HepG2 (cell line): ENCODE data around the gene ERF. TPM values are rescaled to one million over a fixed set of nuclear protein-coding genes. Genes with fewer than 3 reads are reported as not detected.

Experiments used
- ARID3A ChIP-seq: IDR thresholded peaks from 2 replicates; pipeline ENCODE4 v1.6.1; 2012; ENCODE audit warnings: low read depth, low read length, improper control_type of control experiment
- ARID4A ChIP-seq: sonication (generic); formaldehyde crosslinking; IDR thresholded peaks from 2 replicates; pipeline ENCODE4 v1.5.0; 2020; ENCODE audit warnings: mild to moderate bottlenecking, missing genetic modification reagents, borderline replicate concordance
- CENPT ChIP-seq: sonication (generic); formaldehyde crosslinking; IDR thresholded peaks from 2 replicates; pipeline ENCODE4 v1.8.0; 2022; ENCODE audit warnings: low read depth, mild to moderate bottlenecking, moderate library complexity, missing genetic modification reagents
- GPN1 ChIP-seq: sonication (generic); formaldehyde crosslinking; IDR thresholded peaks from 2 replicates; pipeline ENCODE4 v1.5.1; 2020; ENCODE audit warnings: missing genetic modification reagents, borderline replicate concordance
- HNRNPL ChIP-seq: fragments of 200-400 bp; formaldehyde crosslinking; IDR thresholded peaks from 2 replicates; pipeline ENCODE4 v1.6.1; 2017; ENCODE audit warnings: mild to moderate bottlenecking, low read depth, low read length
- HOXA3 ChIP-seq: sonication (generic); formaldehyde crosslinking; IDR thresholded peaks from 2 replicates; pipeline ENCODE4 v1.5.0; 2020; ENCODE audit warnings: missing genetic modification reagents
- PHF8 ChIP-seq: sonication (generic); formaldehyde crosslinking; IDR thresholded peaks from 2 replicates; pipeline ENCODE4 v1.5.0; 2020; ENCODE audit warnings: missing genetic modification reagents
- POLR2G ChIP-seq: fragments of 200-400 bp; formaldehyde crosslinking; IDR thresholded peaks from 2 replicates; pipeline ENCODE4 v1.6.1; 2018; ENCODE audit warnings: mild to moderate bottlenecking, low read depth, low read length, moderate library complexity
- SP1 ChIP-seq, 2 experiments: fragments of 450-650 bp in 1 of 2; sonication (generic) in 1 of 2; formaldehyde crosslinking in 1 of 2; IDR thresholded peaks; 2 replicates each; pipeline versions ENCODE4 v1.4.0 to v1.6.1; 2016 to 2020; ENCODE audit warnings: missing genetic modification reagents in 1 of 2
- YEATS2 ChIP-seq: sonication (generic); formaldehyde crosslinking; IDR thresholded peaks from 2 replicates; pipeline ENCODE4 v1.4.0; 2020; ENCODE audit warnings: missing genetic modification reagents, borderline replicate concordance
- ZBTB4 ChIP-seq: sonication (generic); formaldehyde crosslinking; IDR thresholded peaks from 2 replicates; pipeline ENCODE4 v1.4.0; 2020; ENCODE audit warnings: missing genetic modification reagents, mild to moderate bottlenecking, borderline replicate concordance
- ZNF160 ChIP-seq: sonication (generic); formaldehyde crosslinking; IDR thresholded peaks from 2 replicates; pipeline ENCODE4 v1.8.0; 2022; ENCODE audit warnings: mild to moderate bottlenecking, inconsistent platforms, missing genetic modification reagents
- ZNF737 ChIP-seq: sonication (generic); formaldehyde crosslinking; IDR thresholded peaks from 2 replicates; pipeline ENCODE4 v1.5.0; 2020; ENCODE audit warnings: missing genetic modification reagents, mild to moderate bottlenecking, borderline replicate concordance
- ZNF768 ChIP-seq: sonication (generic); formaldehyde crosslinking; IDR thresholded peaks from 2 replicates; pipeline ENCODE4 v1.4.0; 2020; ENCODE audit warnings: missing genetic modification reagents
- ZNF770 ChIP-seq: sonication (generic); formaldehyde crosslinking; IDR thresholded peaks from 2 replicates; pipeline ENCODE4 v1.5.0; 2020; ENCODE audit warnings: mild to moderate bottlenecking, missing genetic modification reagents
- ZNF83 ChIP-seq: sonication (generic); formaldehyde crosslinking; IDR thresholded peaks from 2 replicates; pipeline ENCODE4 v1.4.0; 2020; ENCODE audit warnings: missing genetic modification reagents, mild to moderate bottlenecking, borderline replicate concordance
- polyA plus RNA-seq, 8 experiments: library from polyadenylated mRNA; depleted of rRNA in 3 of 8; stranded (reverse) in 7 of 8; unstranded in 1 of 8; fragments of >200 nt; fragmentation: Illumina TruSeq in 4 of 8; extraction: Trizol in 4 of 8; gene quantifications; 2 replicates each; pipeline versions ENCODE4 v1.2.1 to v1.2.3, GENCODE V29; 2011 to 2016; ENCODE audit warnings: low read depth in 4 of 8, missing spikeins in 1 of 8, mixed read lengths in 1 of 8; ENCODE audit not compliant: insufficient read depth in 1 of 8
- total RNA-seq, 5 experiments: library from RNA; depleted of rRNA; stranded (reverse); fragments of >200 nt; fragmentation: Illumina TruSeq; extraction: Trizol; gene quantifications; 2 replicates each; pipeline ENCODE4 v1.2.3, GENCODE V29; 2016; ENCODE audit warnings: low read depth in 1 of 5

The ERF gene
- total and polyA plus RNA-seq, 2 of the 13 experiments (the other 11 are each of a cell fraction or from before 2014, with no cell fraction given), result 67.1 to 69.9 TPM

- TF ChIP-seq ZNF768 (CRISPR knock-in tag) (no peak), HNRNPL (0 out of 2 replicates have a peak, but pooled peaks have one; percentile 27), ZNF83 (CRISPR knock-in tag) (no peak), POLR2G (peak; percentile 87), ZNF160 (CRISPR knock-in tag) (no peak), SP1 (IDR thresholded peaks at IDR 0.05) (no peak), SP1 (CRISPR knock-in tag; IDR thresholded peaks at IDR 0.05) (peak; percentile 70), ZNF770 (CRISPR knock-in tag) (0 out of 2 replicates have a peak, but pooled peaks have one; percentile 47), HOXA3 (peak; percentile 45; the same call in 1 of the 2 replicates), PHF8 (CRISPR knock-in tag) (peak; percentile 38), ARID3A (no peak; the same call in 1 of the 2 replicates), ZNF737 (CRISPR knock-in tag) (no peak), GPN1 (CRISPR knock-in tag) (no peak), ARID4A (CRISPR knock-in tag) (peak; percentile 47; the same call in 1 of the 2 replicates), CENPT (CRISPR knock-in tag) (no peak), YEATS2 (CRISPR knock-in tag) (no peak), ZBTB4 (CRISPR knock-in tag) (0 out of 2 replicates have a peak, but pooled peaks have one; percentile 7)
Measured at GRCh38 chr19:42254850-42255765, at the start of gene ERF (continued).
